ENCODE measurements around the gene TTC1.
A peak's percentile ranks its signal among the peaks of the same experiment; 100 is the strongest.
"Not testable (repeated sequence)": the region's sequence is repeated elsewhere in the genome, so short reads cannot be mapped to it uniquely, and the experiment has no call there.

TTC1 gene

GRCh38 chr5:159995907-159996306, 13.0 kb upstream of the TTC1 start:
- Histone ChIP-seq H3K27me3 (ENCODE audit: insufficient read depth, low read length, poor library complexity, severe bottlenecking) (no peaks in the 10 kb centered on the region), H3K4me2 (ENCODE audit: low read depth, low read length, poor library complexity, severe bottlenecking) (no peak overlapping the region), H3K9ac (ENCODE audit: low read depth, low read length, poor library complexity, severe bottlenecking) (no peak overlapping the region), H3K4me1 (ENCODE audit: insufficient read depth, low read length, poor library complexity, severe bottlenecking) (no peaks in the 10 kb centered on the region), H3K9me2 (replicated peaks; ENCODE audit: low read depth, low read length) (no peaks in the 10 kb centered on the region), H3F3A (ENCODE audit: low read depth) (no peaks in the 10 kb centered on the region), H3K36me3 (ENCODE audit: insufficient read depth, low read length) (no peaks in the 10 kb centered on the region), H4K20me1 (ENCODE audit: insufficient read depth, low read length, poor library complexity, severe bottlenecking) (no peaks in the 10 kb centered on the region), H2AFZ (ENCODE audit: low read length) (no peak overlapping the region), H3K79me2 (ENCODE audit: insufficient read depth, low read length) (no peaks in the 10 kb centered on the region), H3K9me3 (ENCODE audit: insufficient read depth, low read depth, low read length) (no peaks in the 10 kb centered on the region), H3K4me3 (ENCODE audit: low read length, poor library complexity, severe bottlenecking) (no peak overlapping the region)
- TF ChIP-seq EZH2phosphoT487 (IDR thresholded peaks at IDR 0.05; ENCODE audit: borderline replicate concordance) = no peak
- no peak for TF ChIP-seq CTCF (conservative IDR thresholded peaks at IDR 0.05; ENCODE audit: low read length)

- Histone ChIP-seq H3K4me2 (ENCODE audit: low read depth, low read length, poor library complexity, severe bottlenecking) (no peak overlapping the region), H3K9me2 (replicated peaks; ENCODE audit: low read depth, low read length) (no peaks in the 10 kb centered on the region), H3K79me2 (ENCODE audit: insufficient read depth, low read length) (no peaks in the 10 kb centered on the region), H3K4me1 (ENCODE audit: insufficient read depth, low read length, poor library complexity, severe bottlenecking) (no peaks in the 10 kb centered on the region), H3K36me3 (ENCODE audit: insufficient read depth, low read length) (no peaks in the 10 kb centered on the region), H3K4me3 (ENCODE audit: low read length, poor library complexity, severe bottlenecking) (no peak overlapping the region), H3K9me3 (ENCODE audit: insufficient read depth, low read depth, low read length) (no peaks in the 10 kb centered on the region), H3K27me3 (ENCODE audit: insufficient read depth, low read length, poor library complexity, severe bottlenecking) (no peaks in the 10 kb centered on the region), H4K20me1 (ENCODE audit: insufficient read depth, low read length, poor library complexity, severe bottlenecking) (no peaks in the 10 kb centered on the region), H2AFZ (ENCODE audit: low read length) (no peak overlapping the region), H3K9ac (ENCODE audit: low read depth, low read length, poor library complexity, severe bottlenecking) (no peak overlapping the region), H3F3A (ENCODE audit: low read depth) (no peaks in the 10 kb centered on the region)
- TF ChIP-seq EZH2phosphoT487 (IDR thresholded peaks at IDR 0.05; ENCODE audit: borderline replicate concordance) = no peak
Observed at GRCh38 chr5:160001457-160001856, 7.5 kb upstream of the TTC1 start.

GRCh38 chr5:160007514-160007913, 1.4 kb upstream of the TTC1 start:
- Histone ChIP-seq H3K4me2 (ENCODE audit: low read depth, low read length, poor library complexity, severe bottlenecking) (no peak overlapping the region), H2AFZ (ENCODE audit: low read length) (no peak overlapping the region), H3K4me1 (ENCODE audit: insufficient read depth, low read length, poor library complexity, severe bottlenecking) (peaks cover 7% of the 10 kb centered on the region), H3K9me3 (ENCODE audit: insufficient read depth, low read depth, low read length) (no peaks in the 10 kb centered on the region), H3F3A (ENCODE audit: low read depth) (no peaks in the 10 kb centered on the region), H3K9ac (ENCODE audit: low read depth, low read length, poor library complexity, severe bottlenecking) (no peak overlapping the region), H3K36me3 (ENCODE audit: insufficient read depth, low read length) (no peaks in the 10 kb centered on the region), H3K4me3 (ENCODE audit: low read length, poor library complexity, severe bottlenecking) (no peak overlapping the region), H4K20me1 (ENCODE audit: insufficient read depth, low read length, poor library complexity, severe bottlenecking) (no peaks in the 10 kb centered on the region), H3K27me3 (ENCODE audit: insufficient read depth, low read length, poor library complexity, severe bottlenecking) (no peaks in the 10 kb centered on the region), H3K79me2 (ENCODE audit: insufficient read depth, low read length) (peaks cover 29% of the 10 kb centered on the region), H3K9me2 (replicated peaks; ENCODE audit: low read depth, low read length) (no peaks in the 10 kb centered on the region)
- TF ChIP-seq CTCF (conservative IDR thresholded peaks at IDR 0.05; ENCODE audit: low read length) = no peak

- H3K79me2 ChIP-seq (ENCODE audit: insufficient read depth, low read length) = peaks cover 29% of the 10 kb centered on the region
- H3K9ac ChIP-seq (ENCODE audit: low read depth, low read length, poor library complexity, severe bottlenecking); H3K27me3 ChIP-seq (ENCODE audit: insufficient read depth, low read length, poor library complexity, severe bottlenecking); H3K4me2 ChIP-seq (ENCODE audit: low read depth, low read length, poor library complexity, severe bottlenecking); H3K9me2 ChIP-seq (replicated peaks; ENCODE audit: low read depth, low read length); H3K4me1 ChIP-seq (ENCODE audit: insufficient read depth, low read length, poor library complexity, severe bottlenecking); H3K36me3 ChIP-seq (ENCODE audit: insufficient read depth, low read length); H3K9me3 ChIP-seq (ENCODE audit: insufficient read depth, low read depth, low read length); H4K20me1 ChIP-seq (ENCODE audit: insufficient read depth, low read length, poor library complexity, severe bottlenecking); H3F3A ChIP-seq (ENCODE audit: low read depth): not testable (repeated sequence)
- peak overlapping the region; percentile 92 for H2AFZ ChIP-seq (ENCODE audit: low read length)
- H3K4me3 ChIP-seq (ENCODE audit: low read length, poor library complexity, severe bottlenecking) = peak overlapping the region; percentile 94
Observed at GRCh38 chr5:160008529-160008876, 436 bp upstream of the TTC1 start.

Measured in Loucy (cell line).